GM12801 (cell line): ENCODE data around the gene XKRX.

Experiments
- CTCF ChIP-seq: IDR thresholded peaks from one replicate; pipeline ENCODE4 v1.5.1; 2011; ENCODE audit warnings: control low read depth; ENCODE audit not compliant: insufficient read length; ENCODE audit errors: extremely low read depth

XKRX gene

GRCh38 chrX:100868273-100868672, 60.4 kb downstream of the XKRX start:
- TF ChIP-seq CTCF = no peak

GRCh38 chrX:100864657-100865391, 63.9 kb downstream of the XKRX start:
- TF ChIP-seq CTCF = no peak
